ENCODE measurements around the gene RNU5B-1. TPM values are rescaled to one million over a fixed set of nuclear protein-coding genes. Genes with fewer than 3 reads are reported as not detected.
"Not testable (repeated sequence)": the region's sequence is repeated elsewhere in the genome, so short reads cannot be mapped to it uniquely, and the experiment has no call there.

The RNU5B-1 gene
- total RNA-seq, 2 experiments from 2014 or later, result not detected

DNA sequence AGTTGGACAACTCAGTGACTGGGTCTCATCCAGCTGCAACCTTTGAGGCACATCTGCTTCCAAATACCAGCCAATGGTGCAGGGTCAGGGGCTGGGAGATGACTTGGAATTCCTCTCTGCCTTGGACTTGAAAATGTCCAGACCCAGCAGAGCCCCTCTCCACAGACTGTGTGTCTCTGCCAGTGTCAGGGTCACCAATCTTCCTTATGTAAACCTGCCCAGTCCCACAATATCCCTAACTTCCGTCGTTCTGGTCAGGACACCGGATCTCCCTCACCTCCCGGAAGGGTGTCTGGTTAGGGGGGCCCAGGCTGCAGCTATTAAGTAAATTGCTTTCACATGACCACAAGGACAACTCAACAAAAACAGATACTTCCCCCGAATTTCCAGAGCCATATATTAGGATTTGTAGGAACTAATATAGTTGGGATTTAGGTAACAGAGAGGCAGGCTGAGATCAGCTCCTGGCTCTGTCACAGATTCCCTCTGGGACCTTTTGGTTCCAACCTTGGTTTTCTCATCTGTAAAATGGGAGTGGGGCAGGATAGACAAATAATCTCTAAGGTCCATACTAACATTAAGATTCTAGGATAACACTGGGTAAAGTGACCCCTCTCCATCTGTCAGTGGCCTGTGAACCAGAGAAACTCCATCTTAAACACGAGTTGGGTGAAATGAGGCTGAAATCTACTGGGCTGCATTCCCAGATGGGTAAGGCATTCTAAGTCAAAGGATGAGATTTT, 42.5 kb downstream of the RNU5B-1 start:
- CTCF ChIA-PET (ENCODE audit: unreplicated experiment), result no interaction called here
- H3K79me2 ChIP-seq (ENCODE audit: insufficient read depth, low read depth, low read length), result no peaks in the 10 kb centered on the region
- H2AFZ ChIP-seq (ENCODE audit: low read length), result no peak overlapping the region
- H3K27ac ChIP-seq (ENCODE audit: low read depth, low read length, poor library complexity, severe bottlenecking), result no peak overlapping the region
- no peak for DNase-seq (ENCODE audit: low spot score)
- POLR2A ChIA-PET, result no interaction called here
- no peak overlapping the region for H3K4me2 ChIP-seq (ENCODE audit: low read length)
- no peaks in the 10 kb centered on the region for H3K9me2 ChIP-seq (ENCODE audit: insufficient read depth, low read length)
- no peaks in the 10 kb centered on the region for H4K20me1 ChIP-seq (ENCODE audit: insufficient read depth, low read length)
- no peaks in the 10 kb centered on the region for H3K36me3 ChIP-seq (ENCODE audit: insufficient read depth, low read length)
- intact Hi-C loops (cut with micrococcal nuclease; ENCODE audit: unreplicated experiment), result no loop called here
- BruUV-seq (replicated peaks), result no TSS peak
- TF ChIP-seq CTCF (conservative IDR thresholded peaks at IDR 0.05; ENCODE audit: low read length) (no peak), EZH2phosphoT487 (IDR thresholded peaks at IDR 0.05; ENCODE audit: borderline replicate concordance, low read depth, low read length) (no peak)
- H3K4me1 ChIP-seq (ENCODE audit: insufficient read depth, low read length, poor library complexity, severe bottlenecking), result no peaks in the 10 kb centered on the region
- peaks cover 4% of the 10 kb centered on the region for H3K9me3 ChIP-seq (ENCODE audit: low read length)
- H3K4me3 ChIP-seq (ENCODE audit: low read depth, low read length, poor library complexity, severe bottlenecking), result no peak overlapping the region

DNA sequence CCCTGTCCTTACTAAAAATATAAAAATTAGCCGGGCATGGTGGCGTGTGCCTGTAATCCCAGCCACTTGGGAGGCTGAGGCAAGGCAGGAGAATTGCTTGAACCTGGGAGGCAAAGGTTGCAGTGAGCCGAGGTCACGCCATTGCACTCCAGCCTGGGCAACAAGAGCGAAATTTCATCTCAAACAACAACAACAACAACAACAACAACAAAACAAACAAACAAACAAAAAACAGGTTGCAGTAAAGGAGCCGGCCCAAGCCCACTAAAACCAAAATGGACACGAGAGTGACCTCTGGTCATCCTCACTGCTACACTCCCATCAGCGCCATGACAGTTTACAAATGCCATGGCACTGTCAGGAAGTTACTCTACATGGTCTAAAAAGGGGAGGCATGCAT, 43.3 kb downstream of the RNU5B-1 start:
- POLR2A ChIA-PET; DNase-seq (ENCODE audit: low spot score); H3K27ac ChIP-seq (ENCODE audit: low read depth, low read length, poor library complexity, severe bottlenecking); CTCF ChIA-PET (ENCODE audit: unreplicated experiment); BruUV-seq (replicated peaks); H3K9me2 ChIP-seq (ENCODE audit: insufficient read depth, low read length); H2AFZ ChIP-seq (ENCODE audit: low read length); H4K20me1 ChIP-seq (ENCODE audit: insufficient read depth, low read length); intact Hi-C loops (cut with micrococcal nuclease; ENCODE audit: unreplicated experiment); H3K79me2 ChIP-seq (ENCODE audit: insufficient read depth, low read depth, low read length); H3K4me3 ChIP-seq (ENCODE audit: low read depth, low read length, poor library complexity, severe bottlenecking); H3K4me2 ChIP-seq (ENCODE audit: low read length); H3K36me3 ChIP-seq (ENCODE audit: insufficient read depth, low read length); H3K4me1 ChIP-seq (ENCODE audit: insufficient read depth, low read length, poor library complexity, severe bottlenecking): not testable (repeated sequence)
- H3K9me3 ChIP-seq (ENCODE audit: low read length), result peaks cover 11% of the 10 kb centered on the region

DNA sequence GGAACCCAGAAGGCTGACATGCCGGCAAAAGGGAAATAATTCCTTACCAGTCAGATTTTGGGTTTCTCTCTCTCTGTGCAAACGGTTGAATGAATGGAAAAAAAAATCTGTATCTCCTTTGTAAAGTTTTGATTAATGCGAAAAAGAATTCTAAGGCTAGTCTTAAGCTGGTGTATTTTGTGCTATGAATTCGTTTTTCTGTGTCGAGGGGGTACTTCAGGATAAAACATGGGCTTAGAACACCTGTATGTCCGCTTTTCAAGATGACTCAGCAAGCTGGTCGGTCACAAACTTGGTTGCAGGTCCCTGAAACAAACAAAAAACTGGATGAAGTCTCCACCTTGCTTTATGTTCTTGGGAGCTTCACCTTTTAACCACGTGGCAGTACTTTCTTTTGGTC, 44.9 kb downstream of the RNU5B-1 start:
- CTCF ChIA-PET (ENCODE audit: unreplicated experiment), result interaction anchor here (0.6 kb wide), 1 partner anchor 248 kb away, joined by 3 read pairs; no protein-coding TSS in a partner anchor
- H4K20me1 ChIP-seq (ENCODE audit: insufficient read depth, low read length), result no peaks in the 10 kb centered on the region
- TF ChIP-seq EZH2phosphoT487 (IDR thresholded peaks at IDR 0.05; ENCODE audit: borderline replicate concordance, low read depth, low read length), result no peak
- no peak for TF ChIP-seq CTCF (conservative IDR thresholded peaks at IDR 0.05; ENCODE audit: low read length)
- no peak overlapping the region for H3K4me3 ChIP-seq (ENCODE audit: low read depth, low read length, poor library complexity, severe bottlenecking)
- DNase-seq (ENCODE audit: low spot score), result no peak
- no peak overlapping the region for H3K27ac ChIP-seq (ENCODE audit: low read depth, low read length, poor library complexity, severe bottlenecking)
- no peaks in the 10 kb centered on the region for H3K4me1 ChIP-seq (ENCODE audit: insufficient read depth, low read length, poor library complexity, severe bottlenecking)
- BruUV-seq (replicated peaks), result no TSS peak
- H2AFZ ChIP-seq (ENCODE audit: low read length), result no peak overlapping the region
- POLR2A ChIA-PET, result interaction anchor here (1.2 to 1.5 kb wide), 2 partner anchors 11 to 28 kb away, joined by 3 to 4 read pairs; no protein-coding TSS in a partner anchor
- intact Hi-C loops (cut with micrococcal nuclease; ENCODE audit: unreplicated experiment), result no loop called here
- H3K9me2 ChIP-seq (ENCODE audit: insufficient read depth, low read length), result no peaks in the 10 kb centered on the region
- H3K9me3 ChIP-seq (ENCODE audit: low read length), result peaks cover 12% of the 10 kb centered on the region
- no peaks in the 10 kb centered on the region for H3K79me2 ChIP-seq (ENCODE audit: insufficient read depth, low read depth, low read length)
- no peaks in the 10 kb centered on the region for H3K36me3 ChIP-seq (ENCODE audit: insufficient read depth, low read length)
- no peak overlapping the region for H3K4me2 ChIP-seq (ENCODE audit: low read length)

DNA sequence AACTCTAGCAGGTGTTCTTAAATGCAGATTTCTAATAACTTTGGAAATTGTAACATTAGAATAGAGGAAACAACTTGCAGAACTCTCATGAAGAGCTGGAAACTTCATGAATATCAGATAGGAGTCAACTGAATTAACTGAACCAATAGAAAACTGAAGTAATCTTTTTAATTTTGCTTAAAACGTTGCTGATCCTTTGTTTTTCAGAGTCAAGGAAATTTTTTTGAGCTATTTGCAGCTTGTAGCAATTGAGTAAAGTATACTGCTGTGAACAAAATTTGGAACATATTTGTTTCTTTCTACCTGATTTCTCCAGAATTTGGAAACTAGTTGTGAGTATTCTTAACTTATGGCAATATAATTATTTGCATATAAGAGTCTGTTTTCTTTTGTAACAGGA, 47.5 kb downstream of the RNU5B-1 start:
- H3K4me1 ChIP-seq (ENCODE audit: insufficient read depth, low read length, poor library complexity, severe bottlenecking); POLR2A ChIA-PET; H3K27ac ChIP-seq (ENCODE audit: low read depth, low read length, poor library complexity, severe bottlenecking); H2AFZ ChIP-seq (ENCODE audit: low read length); H3K9me2 ChIP-seq (ENCODE audit: insufficient read depth, low read length); intact Hi-C loops (cut with micrococcal nuclease; ENCODE audit: unreplicated experiment); CTCF ChIA-PET (ENCODE audit: unreplicated experiment); H3K4me2 ChIP-seq (ENCODE audit: low read length); H4K20me1 ChIP-seq (ENCODE audit: insufficient read depth, low read length); H3K4me3 ChIP-seq (ENCODE audit: low read depth, low read length, poor library complexity, severe bottlenecking); BruUV-seq (replicated peaks); H3K79me2 ChIP-seq (ENCODE audit: insufficient read depth, low read depth, low read length); DNase-seq (ENCODE audit: low spot score); H3K36me3 ChIP-seq (ENCODE audit: insufficient read depth, low read length): not testable (repeated sequence)
- H3K9me3 ChIP-seq (ENCODE audit: low read length), result peaks cover 12% of the 10 kb centered on the region

All from OCI-LY7 (cell line).